ENCODE measurements around the gene GSTM2. TPM values are rescaled to one million over a fixed set of nuclear protein-coding genes. Genes with fewer than 3 reads are reported as not detected.

GSTM2 gene
- total RNA-seq, 1 experiment from 2014 or later: 10.2 TPM

- in situ Hi-C loops (cut with HindIII; ENCODE audit: low pct_unique_long_range_greater_than_20kb, low sequenced_read_pairs) (no loop called here), intact Hi-C loops (cut with micrococcal nuclease; ENCODE audit: unreplicated experiment) (no loop called here)
- no peak within 1 kb of the TSS for H3K4me3 ChIP-seq (ENCODE audit: low read depth in 2 of 2, low read length in 2 of 2)
- TF ChIP-seq, protein P1, sequence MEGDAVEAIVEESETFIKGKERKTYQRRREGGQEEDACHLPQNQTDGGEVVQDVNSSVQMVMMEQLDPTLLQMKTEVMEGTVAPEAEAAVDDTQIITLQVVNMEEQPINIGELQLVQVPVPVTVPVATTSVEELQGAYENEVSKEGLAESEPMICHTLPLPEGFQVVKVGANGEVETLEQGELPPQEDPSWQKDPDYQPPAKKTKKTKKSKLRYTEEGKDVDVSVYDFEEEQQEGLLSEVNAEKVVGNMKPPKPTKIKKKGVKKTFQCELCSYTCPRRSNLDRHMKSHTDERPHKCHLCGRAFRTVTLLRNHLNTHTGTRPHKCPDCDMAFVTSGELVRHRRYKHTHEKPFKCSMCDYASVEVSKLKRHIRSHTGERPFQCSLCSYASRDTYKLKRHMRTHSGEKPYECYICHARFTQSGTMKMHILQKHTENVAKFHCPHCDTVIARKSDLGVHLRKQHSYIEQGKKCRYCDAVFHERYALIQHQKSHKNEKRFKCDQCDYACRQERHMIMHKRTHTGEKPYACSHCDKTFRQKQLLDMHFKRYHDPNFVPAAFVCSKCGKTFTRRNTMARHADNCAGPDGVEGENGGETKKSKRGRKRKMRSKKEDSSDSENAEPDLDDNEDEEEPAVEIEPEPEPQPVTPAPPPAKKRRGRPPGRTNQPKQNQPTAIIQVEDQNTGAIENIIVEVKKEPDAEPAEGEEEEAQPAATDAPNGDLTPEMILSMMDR (IDR thresholded peaks at IDR 0.05): no peak
- TF ChIP-seq POLR2AphosphoS5 (IDR thresholded peaks at IDR 0.05; ENCODE audit: low read depth, low read length) (no peak), TCF7L2 (IDR thresholded peaks at IDR 0.05; ENCODE audit: low read depth, low read length) (no peak), REST (IDR thresholded peaks at IDR 0.05; ENCODE audit: insufficient read depth in 1 of 2, low read depth in 2 of 2, low read length in 1 of 2) (no peak), SIN3A (IDR thresholded peaks at IDR 0.05; ENCODE audit: borderline replicate concordance, insufficient read depth, low read depth, low read length) (no peak)
- ATAC-seq (no peak), DNase-seq (ENCODE audit: low read depth, low spot score) (no peak)
- no peaks in the 10 kb centered on the region for H3K36me3 ChIP-seq (ENCODE audit: control insufficient read depth, insufficient read depth, low read length)
- no peaks in the 10 kb centered on the region for H3K9me3 ChIP-seq (ENCODE audit: control insufficient read depth, insufficient read depth, low read depth, low read length)
- H3K4me1 ChIP-seq (ENCODE audit: control insufficient read depth, insufficient read depth, low read length): no peaks in the 10 kb centered on the region
- H3K27ac ChIP-seq (ENCODE audit: low read length): no peak within 1 kb of the TSS
- H3K27me3 ChIP-seq (ENCODE audit: control insufficient read depth, insufficient read depth, low read length): no peaks in the 10 kb centered on the region
- CTCF ChIA-PET: no interaction called here
- no TSS peak for BruUV-seq (replicated peaks)
- POLR2A ChIA-PET: no interaction called here
Observed at GRCh38 chr1:109687641-109688499, 20.0 kb downstream of the GSTM2 start, which contains the start of gene GSTM1. TSS of gene GSTM1 (plus strand) at chr1:109687817. CDS start at chr1:109687874, 57 bp downstream.

DNA sequence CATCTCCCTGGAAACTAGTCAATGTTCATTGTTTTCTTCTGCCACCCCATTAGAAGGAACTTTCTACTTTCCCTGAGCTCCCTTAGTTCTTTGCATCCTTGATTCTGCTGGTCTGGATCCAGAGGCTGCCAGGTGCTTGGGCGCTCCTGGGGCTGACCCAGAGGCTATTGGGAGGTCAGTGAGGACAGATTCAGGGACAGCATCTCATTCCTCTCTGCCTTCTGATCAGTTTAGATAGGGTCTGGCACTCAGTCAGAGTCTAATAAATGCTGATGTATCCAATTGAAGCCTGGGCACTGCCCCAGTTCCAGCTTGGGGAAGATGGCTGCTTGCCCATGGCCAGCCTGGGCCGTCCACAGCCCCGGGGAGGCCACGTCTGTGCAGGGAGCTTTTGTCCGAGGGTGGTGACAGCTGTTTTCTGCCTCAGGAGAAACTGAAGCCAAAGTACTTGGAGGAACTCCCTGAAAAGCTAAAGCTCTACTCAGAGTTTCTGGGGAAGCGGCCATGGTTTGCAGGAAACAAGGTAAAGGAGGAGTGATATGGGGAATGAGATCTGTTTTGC is 22.1 kb downstream of the GSTM2 start:
- POLR2A ChIA-PET: no interaction called here
- Histone ChIP-seq H3K9me3 (ENCODE audit: control insufficient read depth, insufficient read depth, low read depth, low read length) (no peaks in the 10 kb centered on the region), H3K4me1 (ENCODE audit: control insufficient read depth, insufficient read depth, low read length) (no peaks in the 10 kb centered on the region), H3K27me3 (ENCODE audit: control insufficient read depth, insufficient read depth, low read length) (no peaks in the 10 kb centered on the region), H3K27ac (ENCODE audit: low read length) (no peak overlapping the region), H3K4me3 (ENCODE audit: low read depth in 2 of 2, low read length in 2 of 2) (no peak overlapping the region), H3K36me3 (ENCODE audit: control insufficient read depth, insufficient read depth, low read length) (no peaks in the 10 kb centered on the region)
- TF ChIP-seq, protein P1 (IDR thresholded peaks at IDR 0.05): no peak
- TF ChIP-seq POLR2AphosphoS5 (IDR thresholded peaks at IDR 0.05; ENCODE audit: low read depth, low read length) (no peak), SIN3A (IDR thresholded peaks at IDR 0.05; ENCODE audit: borderline replicate concordance, insufficient read depth, low read depth, low read length) (no peak), TCF7L2 (IDR thresholded peaks at IDR 0.05; ENCODE audit: low read depth, low read length) (no peak), REST (IDR thresholded peaks at IDR 0.05; ENCODE audit: insufficient read depth in 1 of 2, low read depth in 2 of 2, low read length in 1 of 2) (no peak)
- DNase-seq (ENCODE audit: low read depth, low spot score): no peak
- in situ Hi-C loops (cut with HindIII; ENCODE audit: low pct_unique_long_range_greater_than_20kb, low sequenced_read_pairs) (no loop called here), intact Hi-C loops (cut with micrococcal nuclease; ENCODE audit: unreplicated experiment) (no loop called here)
- BruUV-seq (replicated peaks): no TSS peak
- CTCF ChIA-PET: no interaction called here
- no peak for ATAC-seq

All from Panc1 (cell line).